NCI-H1694 (cell line): Measurements from ENCODE around the gene NKTR.
A peak's percentile ranks its signal among the peaks of the same experiment; 100 is the strongest.

Experiments
- DNase-seq: peaks from one replicate; lab custom pipeline; 2025; lab: John Stamatoyannopoulos, UW

The NKTR gene

GRCh38 chr3:42662813-42663535 is 62.5 kb downstream of the NKTR start:
- DNase-seq: no peak

- DNase-seq: no peak
Measured at GRCh38 chr3:42663581-42664437, 63.3 kb downstream of the NKTR start.

- no peak for DNase-seq
Measured at GRCh38 chr3:42664438-42664803, 63.9 kb downstream of the NKTR start.

DNA sequence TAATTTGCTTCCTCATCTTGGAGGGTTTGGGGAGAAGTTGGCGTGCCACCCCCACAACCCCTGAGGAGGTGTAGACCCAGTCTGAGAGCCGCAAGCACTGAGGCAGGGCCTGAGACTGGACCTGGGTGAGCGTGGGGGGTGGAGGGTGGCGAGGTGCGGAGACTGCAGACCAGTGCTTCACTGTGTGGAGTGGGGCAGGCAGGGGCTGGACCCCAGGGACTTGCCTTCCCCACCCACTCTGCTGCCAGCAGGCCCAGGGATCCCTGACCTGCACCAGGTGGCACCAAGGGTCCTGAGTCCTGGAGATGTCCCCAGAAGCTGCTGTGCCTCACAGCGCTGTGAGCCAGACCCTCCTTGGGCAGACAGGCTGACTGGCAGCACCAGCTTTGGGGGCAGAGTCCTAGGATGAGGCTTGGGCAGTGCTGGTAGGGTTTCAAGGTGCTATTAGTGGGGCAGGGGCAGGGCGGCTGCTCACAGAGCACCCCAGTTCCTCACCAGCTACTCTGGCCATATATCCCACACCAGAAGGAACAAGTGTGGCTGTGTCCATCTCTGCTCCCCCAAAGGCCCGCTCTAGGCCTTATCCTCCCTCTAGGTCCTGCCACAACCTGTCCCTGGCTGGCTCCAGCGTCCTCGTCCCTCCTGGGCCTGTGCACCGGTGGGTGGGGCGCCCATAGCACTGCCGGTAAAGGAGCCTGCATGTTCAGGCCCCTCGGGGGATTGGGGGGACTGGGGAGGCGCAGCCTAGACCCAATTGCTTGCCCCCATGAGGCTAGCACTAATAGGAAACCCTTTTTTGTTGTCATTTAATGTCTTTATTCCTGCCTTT is 64.8 kb downstream of the NKTR start:
- DNase-seq: no peak

GRCh38 chr3:42666022-42666421 is 65.5 kb downstream of the NKTR start:
- DNase-seq: no peak

- DNase-seq: no peak
Measured at GRCh38 chr3:42666577-42666998, 66.1 kb downstream of the NKTR start.

DNA sequence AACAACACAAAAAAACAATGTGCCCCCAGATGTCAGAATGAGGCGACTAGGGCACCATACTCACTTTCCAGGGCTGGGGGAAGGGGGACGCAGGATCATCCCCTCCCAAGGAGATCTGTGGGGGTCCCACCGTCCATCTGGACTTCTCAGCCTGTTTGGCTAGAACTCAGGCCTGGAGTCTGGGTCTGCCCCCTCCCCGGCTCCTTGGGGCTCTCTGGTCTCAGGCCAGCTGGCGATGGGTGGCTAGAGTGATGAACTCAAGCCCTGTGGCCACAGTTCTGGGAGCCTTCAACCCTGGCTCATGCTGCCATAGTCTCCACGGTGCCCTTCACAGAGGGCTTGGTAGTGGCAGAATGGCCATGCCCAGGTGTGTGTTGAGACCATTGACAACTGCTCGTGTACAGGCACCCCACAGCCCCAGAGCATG is 66.6 kb downstream of the NKTR start:
- DNase-seq: no peak

DNA sequence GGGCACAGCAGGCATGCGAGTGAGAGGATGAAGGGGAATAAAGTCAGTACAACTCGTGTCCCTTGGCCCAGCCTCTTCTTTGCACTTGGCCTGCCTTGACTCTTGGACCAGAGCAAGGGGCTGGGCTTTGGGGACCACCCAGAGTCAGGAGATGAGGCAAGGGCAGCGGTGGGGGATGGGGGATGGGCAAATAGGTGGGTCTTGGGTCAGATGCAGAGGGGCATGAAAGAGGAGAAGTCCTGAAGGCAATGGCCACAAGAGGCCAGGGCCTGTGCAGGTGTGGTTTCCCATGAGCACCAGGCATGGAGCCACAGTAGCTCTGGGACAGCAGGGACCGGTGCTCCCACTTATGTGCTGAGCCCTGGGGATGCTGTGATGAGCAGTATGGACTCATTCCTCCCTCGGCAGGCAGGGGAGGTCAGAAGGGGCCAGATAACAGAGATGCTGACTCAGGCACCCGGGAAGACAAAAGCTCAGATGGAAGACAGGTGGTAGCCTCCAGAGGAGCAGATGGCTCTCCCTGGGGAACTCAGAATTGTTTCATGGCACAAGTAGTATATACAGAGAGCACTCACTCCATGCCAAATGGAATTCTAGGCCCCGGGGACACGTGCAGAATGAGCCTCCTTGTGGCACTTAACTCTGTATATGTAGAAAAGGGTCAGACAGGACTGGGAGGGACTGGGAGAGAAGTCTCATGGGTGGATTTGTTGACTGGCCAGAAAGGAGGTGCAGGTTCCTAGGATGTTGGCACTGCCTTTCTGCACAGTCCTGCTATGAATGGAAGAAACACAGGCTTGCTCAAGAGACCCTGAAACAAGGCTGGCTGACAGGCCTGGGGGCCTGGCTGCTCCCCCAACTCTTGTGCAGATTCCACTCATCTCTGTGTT is 67.3 kb downstream of the NKTR start:
- peak; percentile 45 for DNase-seq

GRCh38 chr3:42668413-42668760 is 67.9 kb downstream of the NKTR start:
- DNase-seq: no peak

GRCh38 chr3:42668793-42669217 is 68.3 kb downstream of the NKTR start:
- DNase-seq: no peak

- no peak for DNase-seq
Measured at GRCh38 chr3:42670051-42670576, 69.6 kb downstream of the NKTR start.

GRCh38 chr3:42670670-42671069 is 70.2 kb downstream of the NKTR start:
- DNase-seq: no peak

- no peak for DNase-seq
Measured at GRCh38 chr3:42672515-42672914, 72.0 kb downstream of the NKTR start.

DNA sequence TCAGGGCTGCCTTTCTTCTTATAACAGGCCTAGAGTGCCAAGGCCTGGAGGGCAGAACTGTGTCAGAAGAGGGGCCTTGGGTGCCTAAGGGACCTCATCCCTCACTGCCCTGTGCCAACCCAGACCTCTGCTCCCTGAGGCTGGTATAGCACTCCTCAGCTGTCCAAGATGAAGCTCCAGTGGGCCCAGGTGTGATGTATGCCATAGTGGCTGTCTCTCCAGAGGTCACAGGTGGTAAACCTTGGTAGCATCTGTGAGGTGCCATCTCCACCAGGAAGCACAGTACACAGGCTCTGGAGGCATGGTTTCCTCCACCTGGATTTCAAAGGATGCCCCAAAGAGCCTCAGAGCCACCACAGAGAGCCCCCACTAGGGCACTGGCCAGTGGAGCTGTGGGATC is 72.6 kb downstream of the NKTR start:
- DNase-seq: no peak

DNA sequence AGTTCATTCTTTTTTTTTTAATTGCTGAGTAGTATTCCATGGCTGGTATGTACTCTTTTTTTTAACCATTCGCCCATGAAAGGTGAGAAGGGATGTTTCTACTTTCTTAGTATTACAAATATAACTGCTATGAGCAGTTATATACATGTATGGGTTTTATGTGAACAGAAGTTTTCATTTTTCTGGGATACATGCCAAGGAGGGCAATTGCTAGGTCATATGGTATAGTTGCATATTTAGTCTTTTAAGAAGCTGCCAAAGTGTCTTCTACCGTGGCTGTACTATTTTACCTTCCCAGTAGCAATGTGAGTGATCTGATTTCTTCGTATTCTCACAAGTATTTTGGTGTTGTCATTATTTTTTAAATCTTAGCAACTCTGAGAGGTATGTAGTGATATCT is 73.7 kb downstream of the NKTR start:
- DNase-seq: peak; percentile 59

GRCh38 chr3:42675909-42676308 is 75.4 kb downstream of the NKTR start:
- DNase-seq: no peak

DNA sequence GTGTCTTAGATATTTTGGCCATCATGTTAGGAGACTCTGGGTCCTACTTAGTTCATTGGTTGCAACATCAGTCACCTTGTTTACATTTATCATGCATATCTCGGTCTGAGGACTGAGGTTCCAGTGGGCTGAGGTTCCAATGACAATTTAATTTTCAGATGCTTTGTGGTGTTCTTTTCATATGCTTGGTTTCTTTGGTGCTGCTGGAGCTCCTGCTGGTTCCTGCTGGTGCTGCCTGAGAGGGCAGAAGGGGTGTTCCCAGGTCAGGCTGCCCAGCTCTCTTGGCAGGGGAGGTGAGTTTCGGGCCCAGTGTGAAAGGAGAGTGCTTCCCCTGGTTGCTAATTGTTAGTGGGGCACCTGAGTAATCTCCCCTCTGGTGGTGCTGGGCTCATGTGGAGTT is 78.0 kb downstream of the NKTR start:
- DNase-seq: no peak

GRCh38 chr3:42680271-42680670 is 79.8 kb downstream of the NKTR start:
- no peak for DNase-seq

GRCh38 chr3:42680806-42681205 is 80.3 kb downstream of the NKTR start:
- DNase-seq: no peak

GRCh38 chr3:42681361-42682038 is 81.0 kb downstream of the NKTR start:
- no peak for DNase-seq
